ENCODE results near the gene HRC. TPM values are rescaled to one million over a fixed set of nuclear protein-coding genes. Genes with fewer than 3 reads are reported as not detected.

Gene HRC
- total RNA-seq, 1 donor from 2014 or later = not detected

DNA sequence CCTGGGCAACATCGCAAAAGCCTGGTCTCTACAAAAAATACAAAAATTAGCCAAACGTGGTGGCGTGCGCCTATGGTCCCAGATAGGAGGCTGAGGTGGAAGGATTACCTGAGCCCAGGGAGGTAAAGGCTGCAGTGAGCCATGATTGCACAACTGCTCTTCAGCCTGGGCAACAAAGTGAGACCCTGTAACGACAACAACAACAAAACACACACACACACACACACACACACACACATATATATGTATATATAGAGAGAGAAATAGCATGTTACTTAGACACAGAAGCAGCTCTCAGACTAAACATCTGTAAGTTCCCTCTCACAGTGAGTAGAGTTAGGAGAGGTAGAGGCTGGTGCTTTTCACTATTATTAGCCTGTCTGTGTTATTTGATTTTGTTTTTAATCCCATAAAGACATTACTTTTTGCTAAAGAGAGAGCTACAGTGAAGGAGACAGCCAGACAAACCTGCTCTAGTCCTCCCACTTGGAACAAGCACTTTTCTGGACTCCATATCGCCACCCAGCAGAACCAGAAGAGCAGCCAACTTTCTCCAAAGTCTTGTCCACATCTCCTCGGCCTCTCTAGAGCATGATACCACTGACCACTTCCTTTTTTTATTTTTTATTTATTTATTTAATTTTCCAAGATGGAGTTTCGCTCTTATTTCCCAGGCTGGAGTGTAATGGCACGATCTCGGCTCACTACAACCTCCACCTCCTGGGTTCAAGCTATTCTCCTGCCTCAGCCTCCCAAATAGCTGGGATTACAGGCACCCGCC lies 43.8 kb downstream of the HRC start:
- DNase-seq = no peak

DNA sequence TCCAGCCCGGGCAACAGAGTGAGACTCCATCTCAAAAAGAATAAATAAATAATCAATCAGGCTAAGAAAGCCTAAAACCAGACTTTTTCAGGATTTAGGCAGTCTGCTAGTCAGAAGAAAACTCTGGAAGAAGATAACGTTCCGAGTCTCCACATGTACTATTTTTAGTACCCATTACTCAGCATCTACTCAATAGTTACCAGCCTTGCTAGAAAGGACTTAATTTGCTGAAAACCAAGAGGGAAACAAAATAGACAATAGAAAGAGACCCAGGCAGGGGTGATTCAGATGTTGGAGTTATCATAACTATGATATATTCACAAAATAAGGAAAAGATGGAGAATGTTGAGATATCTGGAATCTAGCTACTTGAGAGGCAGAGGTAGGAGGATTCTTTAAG lies 44.6 kb downstream of the HRC start:
- DNase-seq = no peak

DNA sequence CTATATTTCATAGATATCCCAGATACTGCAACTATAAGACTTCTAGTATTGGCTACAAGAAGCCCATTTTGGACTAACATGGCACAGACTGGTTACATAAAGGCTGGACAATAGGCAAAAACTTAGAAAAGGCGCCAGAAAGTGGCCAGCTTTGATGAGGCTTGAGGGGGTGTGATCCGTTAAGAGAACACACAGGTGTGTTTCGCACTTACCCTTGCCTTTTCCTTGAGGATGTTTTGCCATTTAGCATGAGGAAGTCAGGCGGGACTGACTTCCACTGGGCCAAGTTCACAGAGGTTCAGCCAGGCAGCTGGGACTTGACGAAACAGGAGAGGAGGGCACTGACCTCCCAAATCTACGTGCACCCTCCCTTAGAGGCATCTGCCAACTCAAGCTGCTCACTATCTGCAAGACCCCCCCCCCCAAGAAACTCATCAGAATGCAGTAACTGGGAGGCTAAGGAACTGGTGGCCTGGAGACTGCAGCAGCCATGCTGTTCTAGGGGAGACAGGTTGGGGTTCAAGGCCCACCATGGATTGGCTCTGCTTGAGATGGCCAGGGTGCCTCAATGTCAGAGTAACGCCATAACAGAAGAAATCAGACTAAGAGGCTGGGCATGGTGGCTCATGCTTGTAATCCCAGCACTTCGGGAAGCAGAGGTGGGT lies 45.5 kb downstream of the HRC start:
- no peak for DNase-seq

DNA sequence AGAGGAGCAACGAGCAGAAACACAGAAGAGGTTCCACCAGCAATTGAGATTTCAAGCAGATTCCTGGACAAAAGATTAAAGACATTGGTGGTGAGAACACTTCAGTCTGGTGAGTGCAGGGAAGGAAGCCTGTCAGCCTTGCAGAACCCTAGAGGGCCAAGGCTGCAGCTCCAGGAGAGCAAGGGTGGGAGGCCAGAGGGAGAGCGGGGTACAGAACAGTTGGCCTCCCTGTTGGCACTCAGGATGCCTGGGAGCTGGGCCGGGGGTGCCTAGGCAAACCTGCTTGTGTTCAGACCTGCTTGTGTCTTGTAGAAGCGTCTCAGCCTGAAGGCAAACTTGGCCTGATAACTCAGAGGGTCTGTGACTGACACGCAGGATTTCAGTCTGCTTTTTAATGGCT lies 46.1 kb downstream of the HRC start:
- DNase-seq = no peak

DNA sequence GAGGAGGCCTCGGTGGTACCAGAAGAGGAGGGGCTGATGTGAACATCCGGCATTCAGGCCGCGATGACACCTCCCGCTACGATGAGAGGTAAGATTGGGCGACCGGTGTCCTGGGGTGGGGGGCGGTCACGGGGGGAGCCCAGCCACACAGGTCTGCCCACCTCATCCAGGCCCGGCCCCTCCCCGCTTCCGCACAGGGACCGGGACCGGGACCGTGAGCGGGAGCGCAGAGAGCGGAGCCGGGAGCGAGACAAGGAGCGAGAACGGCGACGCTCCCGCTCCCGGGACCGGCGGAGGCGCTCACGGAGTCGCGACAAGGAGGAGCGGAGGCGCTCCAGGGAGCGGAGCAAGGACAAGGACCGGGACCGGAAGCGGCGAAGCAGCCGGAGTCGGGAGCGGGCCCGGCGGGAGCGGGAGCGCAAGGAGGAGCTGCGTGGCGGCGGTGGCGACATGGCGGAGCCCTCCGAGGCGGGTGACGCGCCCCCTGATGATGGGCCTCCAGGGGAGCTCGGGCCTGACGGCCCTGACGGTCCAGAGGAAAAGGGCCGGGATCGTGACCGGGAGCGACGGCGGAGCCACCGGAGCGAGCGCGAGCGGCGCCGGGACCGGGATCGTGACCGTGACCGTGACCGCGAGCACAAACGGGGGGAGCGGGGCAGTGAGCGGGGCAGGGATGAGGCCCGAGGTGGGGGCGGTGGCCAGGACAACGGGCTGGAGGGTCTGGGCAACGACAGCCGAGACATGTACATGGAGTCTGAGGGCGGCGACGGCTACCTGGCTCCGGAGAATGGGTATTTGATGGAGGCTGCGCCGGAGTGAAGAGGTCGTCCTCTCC lies 47.4 kb downstream of the HRC start:
- no peak for DNase-seq

DNA sequence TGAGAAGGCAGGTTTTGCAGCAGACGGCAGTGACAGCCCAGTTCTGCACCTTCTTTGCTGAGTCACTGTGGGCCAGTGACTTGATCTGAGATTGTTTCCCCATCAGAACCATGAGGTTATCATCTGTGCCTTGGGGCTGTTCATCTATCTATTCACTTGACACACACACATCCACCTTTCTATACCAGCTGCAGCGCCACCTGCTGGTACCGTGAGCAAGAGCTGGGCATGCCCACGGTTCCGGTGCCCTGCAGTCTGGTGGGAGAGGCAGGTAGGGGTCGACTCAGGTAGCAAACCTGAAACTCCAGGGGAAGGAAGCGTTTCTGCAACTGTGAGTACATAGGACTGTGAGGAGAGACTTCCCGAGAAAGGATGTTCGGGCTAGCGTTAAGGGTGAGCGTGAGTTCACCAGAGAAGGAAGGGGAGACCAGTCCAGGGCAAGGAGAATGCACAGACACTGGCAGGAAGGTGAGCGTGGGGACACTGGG lies 48.5 kb downstream of the HRC start:
- peak; percentile 74 for DNase-seq

GRCh38 chr19:49104229-49104864 lies 50.8 kb downstream of the HRC start:
- DNase-seq = no peak

- DNase-seq = no peak
These were observed 51.7 kb downstream of the HRC start for GRCh38 chr19:49103331-49104085.

DNA sequence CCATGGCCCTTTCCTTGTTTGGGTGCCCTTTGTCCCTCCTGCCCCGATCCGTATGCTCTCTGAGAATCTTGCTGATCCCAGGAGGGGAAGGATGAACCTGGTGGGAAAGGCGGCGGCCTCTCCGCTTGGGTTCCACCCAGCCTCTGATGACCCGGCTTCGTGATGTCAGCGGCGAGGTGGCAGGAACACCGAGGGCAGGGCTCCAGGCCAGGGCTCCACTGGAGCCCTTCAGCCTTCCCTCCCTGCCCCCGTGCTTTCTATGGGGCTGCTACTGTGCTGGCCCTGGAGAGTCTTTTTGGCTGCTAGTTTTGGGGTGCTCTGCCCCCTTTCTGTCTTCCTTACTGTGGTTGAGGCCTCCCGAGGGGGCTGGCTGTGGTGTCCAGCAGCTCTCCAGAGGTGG lies 52.9 kb downstream of the HRC start:
- no peak for DNase-seq

Other genes with a start within 250 kb of the HRC start
- gene DHDH, start 221.7 kb downstream of the HRC start, total RNA-seq = not detected in 2 replicates
- gene BAX, start 200.5 kb downstream of the HRC start, total RNA-seq = 96.8 and 134 TPM in 2 replicates
- gene FTL, start 190.1 kb downstream of the HRC start, total RNA-seq = 1,252 and 1,399 TPM in 2 replicates
- 14.8 and 28.8 TPM in 2 replicates for gene GYS1, start 162.1 kb downstream of the HRC start, total RNA-seq
- 172 and 278 TPM in 2 replicates for gene RUVBL2, start 161.5 kb downstream of the HRC start, total RNA-seq
- gene LHB, start 138.3 kb downstream of the HRC start, total RNA-seq = not detected in 2 replicates
- gene CGB3, start 131.1 kb downstream of the HRC start, total RNA-seq = not detected in 2 replicates
- gene CGB2, start 123.5 kb downstream of the HRC start, total RNA-seq = not detected in 2 replicates
- gene CGB1, start 118.5 kb downstream of the HRC start, total RNA-seq = not detected in 2 replicates
- gene CGB5, start 111.5 kb downstream of the HRC start, total RNA-seq = not detected in 2 replicates
- not detected in 2 replicates for gene CGB8, start 106.3 kb downstream of the HRC start, total RNA-seq
- gene CGB7, start 97.6 kb downstream of the HRC start, total RNA-seq = not detected in 2 replicates
- gene NTF4, start 90.6 kb downstream of the HRC start, total RNA-seq = not detected in 2 replicates
- gene KCNA7, start 82.7 kb downstream of the HRC start, total RNA-seq = not detected in 2 replicates
- 142 and 166 TPM in 2 replicates for gene SNRNP70, start 69.9 kb downstream of the HRC start, total RNA-seq
- gene LIN7B, start 41.0 kb downstream of the HRC start, total RNA-seq = 0.56 and 0.68 TPM in 2 replicates
- 0.65 and 1.4 TPM in 2 replicates for gene C19orf73, start 36.3 kb downstream of the HRC start, total RNA-seq
- gene PPFIA3, start 35.9 kb downstream of the HRC start, total RNA-seq = 4.0 and 12.9 TPM in 2 replicates
- gene TRPM4, start 2.4 kb upstream of the HRC start, total RNA-seq = 20.9 and 25.7 TPM in 2 replicates
- gene SLC6A16, start 169.8 kb upstream of the HRC start, total RNA-seq = 0.28 and 1.0 TPM in 2 replicates
- gene CD37, start 180.0 kb upstream of the HRC start, total RNA-seq = not detected in 2 replicates
- gene TEAD2, start 207.0 kb upstream of the HRC start, total RNA-seq = 74.7 and 101 TPM in 2 replicates
- 0.33 TPM in 1 of 2 replicates, not detected in the other for gene DKKL1, start 208.5 kb upstream of the HRC start, total RNA-seq
- gene KASH5, start 232.9 kb upstream of the HRC start, total RNA-seq = not detected in 2 replicates